ENCODE measurements around the gene PLCD3.

PLCD3 gene

GRCh38 chr17:45103269-45103795, 29.0 kb downstream of the PLCD3 start:
- in situ Hi-C loops (cut with HindIII; ENCODE audit: low sequenced_read_pairs): no loop called here

GRCh38 chr17:45102856-45103255, 29.5 kb downstream of the PLCD3 start:
- no peak overlapping the region for H3K4me3 ChIP-seq (ENCODE audit: low read depth, low read length)
- in situ Hi-C loops (cut with HindIII; ENCODE audit: low sequenced_read_pairs): no loop called here
- no peak for TF ChIP-seq CTCF (IDR thresholded peaks at IDR 0.05; ENCODE audit: low read depth, low read length, missing control alignments)
- DNase-seq (ENCODE audit: low read depth): no peak

More at GRCh38 chr17:45103269-45103795, 29.0 kb downstream of the PLCD3 start:
- TF ChIP-seq CTCF (IDR thresholded peaks at IDR 0.05; ENCODE audit: low read depth, low read length, missing control alignments): no peak
- no peak for DNase-seq (ENCODE audit: low read depth)
- H3K4me3 ChIP-seq (ENCODE audit: low read depth, low read length): no peak overlapping the region

- H3K4me3 ChIP-seq (ENCODE audit: low read depth, low read length): no peak overlapping the region
- no peak for TF ChIP-seq CTCF (IDR thresholded peaks at IDR 0.05; ENCODE audit: low read depth, low read length, missing control alignments)
- in situ Hi-C loops (cut with HindIII; ENCODE audit: low sequenced_read_pairs): no loop called here
- no peak for DNase-seq (ENCODE audit: low read depth)
Measured at GRCh38 chr17:45101883-45102811, 30.2 kb downstream of the PLCD3 start.

GRCh38 chr17:45101546-45101882, 30.8 kb downstream of the PLCD3 start:
- in situ Hi-C loops (cut with HindIII; ENCODE audit: low sequenced_read_pairs): no loop called here
- DNase-seq (ENCODE audit: low read depth): no peak
- H3K4me3 ChIP-seq (ENCODE audit: low read depth, low read length): no peak overlapping the region
- no peak for TF ChIP-seq CTCF (IDR thresholded peaks at IDR 0.05; ENCODE audit: low read depth, low read length, missing control alignments)

- peak; percentile 53 for DNase-seq (ENCODE audit: low read depth)
- peak; percentile 96 for TF ChIP-seq CTCF (IDR thresholded peaks at IDR 0.05; ENCODE audit: low read depth, low read length, missing control alignments)
- in situ Hi-C loops (cut with HindIII; ENCODE audit: low sequenced_read_pairs): no loop called here
- no peak overlapping the region for H3K4me3 ChIP-seq (ENCODE audit: low read depth, low read length)
Measured at GRCh38 chr17:45098869-45099616, 33.3 kb downstream of the PLCD3 start.

- in situ Hi-C loops (cut with HindIII; ENCODE audit: low sequenced_read_pairs): no loop called here
- DNase-seq (ENCODE audit: low read depth): no peak
- no peak for TF ChIP-seq CTCF (IDR thresholded peaks at IDR 0.05; ENCODE audit: low read depth, low read length, missing control alignments)
- H3K4me3 ChIP-seq (ENCODE audit: low read depth, low read length): no peak overlapping the region
Measured at GRCh38 chr17:45098081-45098868, 34.0 kb downstream of the PLCD3 start.
